Activated CD4-positive, CD25-positive, alpha-beta regulatory T cell (primary cell): Measurements from ENCODE around the gene SLC30A2.

Experiments used
- DNase-seq, 4 experiments: peaks; one replicate each; lab custom pipeline; 2025; lab: John Stamatoyannopoulos, UW

Gene SLC30A2

GRCh38 chr1:26022404-26022779, 23.5 kb downstream of the SLC30A2 start:
- no peak for DNase-seq

- no peak for DNase-seq
Observed at GRCh38 chr1:26021647-26022403, 24.1 kb downstream of the SLC30A2 start, which contains the start of gene EXTL1. Gene EXTL1, plus strand, starts transcription at chr1:26021775. Its CDS starts 872 bp downstream, at chr1:26022647.

GRCh38 chr1:26020941-26021646, 24.8 kb downstream of the SLC30A2 start:
- DNase-seq: no peak

- DNase-seq: no peak
Observed at GRCh38 chr1:26020330-26020768, 25.6 kb downstream of the SLC30A2 start.

- DNase-seq: no peak
Observed at GRCh38 chr1:26019641-26020315, 26.1 kb downstream of the SLC30A2 start.

GRCh38 chr1:26017606-26018005, 28.3 kb downstream of the SLC30A2 start:
- no peak for DNase-seq

- DNase-seq: no peak
Observed at GRCh38 chr1:26016953-26017545, 28.9 kb downstream of the SLC30A2 start.

GRCh38 chr1:26016258-26016952, 29.5 kb downstream of the SLC30A2 start:
- DNase-seq: no peak

- no peak for DNase-seq
Observed at GRCh38 chr1:26015358-26015757, 30.6 kb downstream of the SLC30A2 start.

GRCh38 chr1:26014179-26014578, 31.7 kb downstream of the SLC30A2 start:
- no peak for DNase-seq

- DNase-seq: no peak
Observed at GRCh38 chr1:26012864-26013263, 33.1 kb downstream of the SLC30A2 start.

GRCh38 chr1:26010825-26011224, 35.1 kb downstream of the SLC30A2 start:
- DNase-seq: no peak

- no peak for DNase-seq
Observed at GRCh38 chr1:26009796-26010447, 36.0 kb downstream of the SLC30A2 start.

- DNase-seq: no peak
Observed at GRCh38 chr1:26006710-26007109, 39.2 kb downstream of the SLC30A2 start.

GRCh38 chr1:26005434-26006105, 40.3 kb downstream of the SLC30A2 start:
- no peak for DNase-seq

GRCh38 chr1:26003756-26004155, 42.2 kb downstream of the SLC30A2 start:
- no peak for DNase-seq

- DNase-seq: no peak
Observed at GRCh38 chr1:26003262-26003661, 42.7 kb downstream of the SLC30A2 start.

- DNase-seq: no peak
Observed at GRCh38 chr1:25999041-25999800, 46.7 kb downstream of the SLC30A2 start.

- DNase-seq: peak; percentile 90 to 96 (median 91)
Observed at GRCh38 chr1:25997828-25998761, 47.8 kb downstream of the SLC30A2 start, which contains the start of gene PAFAH2. Gene PAFAH2, minus strand, starts transcription at chr1:25998063. Its CDS starts 7,247 bp downstream, at chr1:25990816.
